Endothelial cell (in vitro differentiated cells): Measurements from ENCODE around the gene FRMPD4. TPM values are rescaled to one million over a fixed set of nuclear protein-coding genes. Genes with fewer than 3 reads are reported as not detected.
"Not testable (repeated sequence)": the region's sequence is repeated elsewhere in the genome, so short reads cannot be mapped to it uniquely, and the experiment has no call there.

Experiments
- DNase-seq: peaks from one replicate; pipeline ENCODE4 v3.0.0; 2021; ENCODE audit warnings: low spot score
- H3K27ac Mint-ChIP-seq: one replicate; pipeline ENCODE4 v1.8.0; 2021; ENCODE audit warnings: mixed read lengths, inconsistent platforms; ENCODE audit not compliant: unreplicated experiment
- H3K27me3 Mint-ChIP-seq: one replicate; pipeline ENCODE4 v1.8.0; 2021; ENCODE audit warnings: mild to moderate bottlenecking, moderate library complexity, mixed read lengths, inconsistent platforms; ENCODE audit not compliant: unreplicated experiment
- H3K36me3 Mint-ChIP-seq: one replicate; pipeline ENCODE4 v1.8.0; 2021; ENCODE audit warnings: mild to moderate bottlenecking, low read depth, mixed read lengths, inconsistent platforms; ENCODE audit not compliant: unreplicated experiment
- H3K4me1 Mint-ChIP-seq: one replicate; pipeline ENCODE4 v1.8.0; 2021; ENCODE audit warnings: mild to moderate bottlenecking, mixed read lengths, inconsistent platforms; ENCODE audit not compliant: unreplicated experiment
- H3K4me3 Mint-ChIP-seq: one replicate; pipeline ENCODE4 v1.8.0; 2021; ENCODE audit warnings: mild to moderate bottlenecking, mixed read lengths, inconsistent platforms; ENCODE audit not compliant: unreplicated experiment
- H3K9me3 Mint-ChIP-seq: one replicate; pipeline ENCODE4 v1.8.0; 2021; ENCODE audit warnings: mixed read lengths, inconsistent platforms; ENCODE audit not compliant: unreplicated experiment
- total RNA-seq: library from RNA; stranded (reverse); fragmentation: NEBNext Ultra II Directional; extraction: Animal tissue kit (Norgen Biotek cat#: 25700); gene quantifications from one replicate; pipeline ENCODE4 v1.2.1, GENCODE V29; 2021; ENCODE audit not compliant: unreplicated experiment
- TF ChIP-seq, protein P1 (sequence below): fragments of 200-600 bp; sonication (generic); IDR thresholded peaks from one replicate; pipeline ENCODE4 v1.5.0; 2021; ENCODE audit warnings: antibody characterized with exemption; ENCODE audit not compliant: unreplicated experiment

Gene FRMPD4
- total RNA-seq, 1 donor from 2014 or later: 0.03 TPM

- no peak for DNase-seq
- H3K4me1 Mint-ChIP-seq: no peaks in the 10 kb centered on the region
- no peak overlapping the region for H3K4me3 Mint-ChIP-seq
- no peaks in the 10 kb centered on the region for H3K36me3 Mint-ChIP-seq
- H3K9me3 Mint-ChIP-seq: no peaks in the 10 kb centered on the region
- H3K27ac Mint-ChIP-seq: no peak overlapping the region
- no peaks in the 10 kb centered on the region for H3K27me3 Mint-ChIP-seq
- TF ChIP-seq, protein P1, sequence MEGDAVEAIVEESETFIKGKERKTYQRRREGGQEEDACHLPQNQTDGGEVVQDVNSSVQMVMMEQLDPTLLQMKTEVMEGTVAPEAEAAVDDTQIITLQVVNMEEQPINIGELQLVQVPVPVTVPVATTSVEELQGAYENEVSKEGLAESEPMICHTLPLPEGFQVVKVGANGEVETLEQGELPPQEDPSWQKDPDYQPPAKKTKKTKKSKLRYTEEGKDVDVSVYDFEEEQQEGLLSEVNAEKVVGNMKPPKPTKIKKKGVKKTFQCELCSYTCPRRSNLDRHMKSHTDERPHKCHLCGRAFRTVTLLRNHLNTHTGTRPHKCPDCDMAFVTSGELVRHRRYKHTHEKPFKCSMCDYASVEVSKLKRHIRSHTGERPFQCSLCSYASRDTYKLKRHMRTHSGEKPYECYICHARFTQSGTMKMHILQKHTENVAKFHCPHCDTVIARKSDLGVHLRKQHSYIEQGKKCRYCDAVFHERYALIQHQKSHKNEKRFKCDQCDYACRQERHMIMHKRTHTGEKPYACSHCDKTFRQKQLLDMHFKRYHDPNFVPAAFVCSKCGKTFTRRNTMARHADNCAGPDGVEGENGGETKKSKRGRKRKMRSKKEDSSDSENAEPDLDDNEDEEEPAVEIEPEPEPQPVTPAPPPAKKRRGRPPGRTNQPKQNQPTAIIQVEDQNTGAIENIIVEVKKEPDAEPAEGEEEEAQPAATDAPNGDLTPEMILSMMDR: no peak
These were observed 24.1 kb downstream of the FRMPD4 start for GRCh38 chrX:12162420-12162819.

DNA sequence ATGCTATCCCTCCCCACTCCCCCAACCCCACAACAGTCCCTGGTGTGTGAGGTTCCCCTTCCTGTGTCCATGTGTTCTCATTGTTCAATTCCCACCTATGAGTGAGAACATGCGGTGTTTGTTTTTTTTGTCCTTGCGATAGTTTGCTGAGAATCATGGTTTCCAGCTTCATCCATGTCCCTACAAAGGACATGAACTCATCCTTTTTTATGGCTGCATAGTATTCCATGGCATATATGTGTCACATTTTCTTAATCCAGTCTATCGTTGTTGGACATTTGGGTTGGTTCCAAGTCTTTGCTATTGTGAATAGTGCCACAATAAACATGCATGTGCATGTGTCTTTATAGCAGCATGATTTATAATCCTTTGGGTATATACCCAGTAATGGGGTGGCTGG lies 25.9 kb downstream of the FRMPD4 start:
- H3K4me3 Mint-ChIP-seq, H3K36me3 Mint-ChIP-seq, H3K27me3 Mint-ChIP-seq, H3K4me1 Mint-ChIP-seq, H3K27ac Mint-ChIP-seq, H3K9me3 Mint-ChIP-seq, DNase-seq: not testable (repeated sequence)

DNA sequence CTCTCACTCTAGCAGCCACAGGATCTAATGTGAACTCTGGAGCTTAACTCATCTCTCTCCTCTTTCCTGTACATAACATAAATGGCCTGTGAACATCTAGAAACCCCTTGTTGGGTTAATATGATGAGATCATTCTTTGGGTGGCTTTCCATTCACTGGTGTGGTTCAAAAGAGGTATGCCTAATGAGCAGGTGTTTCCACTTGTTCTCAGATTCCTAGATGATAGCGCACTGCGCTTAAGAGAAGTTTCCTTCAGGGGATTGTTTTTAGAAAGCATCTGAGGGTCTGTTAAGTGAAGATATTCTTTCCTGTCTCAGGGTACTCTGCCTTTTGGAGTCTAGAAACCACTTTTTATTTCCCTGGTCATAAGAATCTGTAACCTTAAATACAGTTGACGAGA lies 32.5 kb downstream of the FRMPD4 start:
- Mint-ChIP-seq H3K27me3 (no peaks in the 10 kb centered on the region), H3K4me1 (no peaks in the 10 kb centered on the region), H3K36me3 (no peaks in the 10 kb centered on the region), H3K27ac (no peak overlapping the region), H3K4me3 (no peak overlapping the region), H3K9me3 (no peaks in the 10 kb centered on the region)
- DNase-seq: no peak
- TF ChIP-seq, protein P1: no peak

- H3K27me3 Mint-ChIP-seq: no peaks in the 10 kb centered on the region
- TF ChIP-seq, protein P1: no peak
- no peaks in the 10 kb centered on the region for H3K4me1 Mint-ChIP-seq
- H3K4me3 Mint-ChIP-seq: no peak overlapping the region
- no peak for DNase-seq
- H3K27ac Mint-ChIP-seq: no peak overlapping the region
- H3K9me3 Mint-ChIP-seq: no peaks in the 10 kb centered on the region
- H3K36me3 Mint-ChIP-seq: no peaks in the 10 kb centered on the region
These were observed 36.1 kb downstream of the FRMPD4 start for GRCh38 chrX:12174358-12174757.

DNA sequence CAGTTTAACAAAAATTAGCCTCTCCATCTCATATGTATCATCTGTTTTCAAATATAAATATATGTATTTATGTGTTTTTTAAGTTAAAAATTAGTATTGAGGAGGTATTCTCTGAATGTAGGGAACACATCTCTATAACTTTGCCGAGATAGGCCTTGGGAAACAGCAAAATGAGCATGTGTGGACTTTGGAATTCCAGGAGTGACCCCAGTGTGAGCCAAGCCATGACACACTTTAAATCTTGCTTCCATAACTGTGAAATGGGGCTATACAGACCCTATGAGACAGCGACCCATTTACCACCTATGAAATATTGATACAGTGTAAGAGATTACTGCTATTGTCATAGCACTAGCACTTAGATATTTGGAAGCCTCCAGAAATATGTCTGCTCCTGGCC lies 58.8 kb downstream of the FRMPD4 start:
- H3K4me1 Mint-ChIP-seq: no peaks in the 10 kb centered on the region
- no peaks in the 10 kb centered on the region for H3K27me3 Mint-ChIP-seq
- no peak for DNase-seq
- no peak overlapping the region for H3K27ac Mint-ChIP-seq
- TF ChIP-seq, protein P1: no peak
- H3K4me3 Mint-ChIP-seq: no peak overlapping the region
- no peaks in the 10 kb centered on the region for H3K9me3 Mint-ChIP-seq
- no peaks in the 10 kb centered on the region for H3K36me3 Mint-ChIP-seq

DNA sequence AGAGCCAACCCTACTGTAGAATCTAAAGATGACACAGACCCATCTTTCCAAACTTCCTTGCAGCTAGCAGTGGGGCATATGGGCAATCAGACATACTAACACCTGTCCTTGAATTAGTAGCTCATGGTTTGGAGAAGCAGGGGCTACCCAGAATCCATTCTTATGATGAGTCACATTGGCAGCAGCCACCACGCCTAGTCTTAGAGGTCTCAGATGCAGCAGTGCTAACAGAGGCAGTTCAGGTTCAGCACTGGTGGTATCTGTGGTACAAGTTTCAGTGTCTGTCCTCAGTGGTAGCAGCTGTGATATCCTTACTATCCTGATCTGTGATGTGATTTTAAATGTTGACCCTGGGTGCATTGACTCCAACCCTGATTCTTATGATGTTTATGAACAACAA lies 68.1 kb downstream of the FRMPD4 start:
- Mint-ChIP-seq H3K4me1 (no peaks in the 10 kb centered on the region), H3K36me3 (no peaks in the 10 kb centered on the region), H3K27ac (no peak overlapping the region), H3K4me3 (no peak overlapping the region), H3K27me3 (no peaks in the 10 kb centered on the region), H3K9me3 (no peaks in the 10 kb centered on the region)
- DNase-seq: no peak
- TF ChIP-seq, protein P1: no peak
